GM12891 (cell line): ENCODE measurements around the gene HLCS.

ENCODE experiments used
- PAX5 ChIP-seq: IDR thresholded peaks from 2 replicates; pipeline ENCODE4 v1.6.1; 2011; ENCODE audit warnings: low read length, moderate library complexity, mild to moderate bottlenecking; ENCODE audit not compliant: insufficient read depth, severe bottlenecking
- POLR2A ChIP-seq: IDR thresholded peaks from 2 replicates; pipeline ENCODE4 v1.6.1; 2011; ENCODE audit warnings: low read depth, low read length, control low read depth
- POLR2AphosphoS5 ChIP-seq: IDR thresholded peaks from 2 replicates; pipeline ENCODE4 v1.6.1; 2011; ENCODE audit warnings: low read depth, low read length, control low read depth
- POU2F2 ChIP-seq: IDR thresholded peaks from 2 replicates; pipeline ENCODE4 v1.6.1; 2011; ENCODE audit warnings: low read depth, mild to moderate bottlenecking, control low read depth, low read length, moderate library complexity
- TAF1 ChIP-seq: IDR thresholded peaks from 2 replicates; pipeline ENCODE4 v1.6.1; 2011; ENCODE audit warnings: low read depth, low read length, control low read depth

GRCh38 chr21:36845070-36845469, 121.4 kb downstream of the HLCS start:
- TF ChIP-seq POLR2AphosphoS5 (no peak), POLR2A (no peak), TAF1 (no peak), PAX5 (no peak), POU2F2 (no peak)
